ENCODE results near the gene IRX2.

Gene IRX2

DNA sequence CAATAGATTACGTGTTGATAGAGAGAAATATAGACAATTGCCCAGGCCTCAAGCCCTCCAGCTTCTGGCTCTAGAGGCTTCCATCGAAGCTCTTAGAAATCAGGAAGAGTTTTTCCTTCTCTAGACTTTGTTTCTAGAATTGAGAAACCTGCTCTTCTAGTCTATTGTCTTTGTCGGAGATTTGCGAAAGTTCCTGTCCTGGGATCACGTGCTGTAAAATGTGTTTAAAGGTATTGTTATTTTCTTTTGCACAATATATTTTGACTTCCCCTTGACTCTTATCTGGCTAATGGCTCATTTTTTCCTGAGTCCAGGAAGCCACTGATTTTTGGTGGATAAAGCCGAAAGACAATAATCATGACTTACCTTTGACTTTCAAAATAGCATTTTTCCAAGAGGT, 32.1 kb downstream of the IRX2 start:
- no peaks in the 10 kb centered on the region for H3K4me1 Mint-ChIP-seq (ENCODE audit: low read depth)
- H3K4me3 Mint-ChIP-seq: no peak overlapping the region
- H3K9me3 Mint-ChIP-seq: no peaks in the 10 kb centered on the region
- H3K27ac Mint-ChIP-seq: no peak overlapping the region
- H3K36me3 Mint-ChIP-seq (ENCODE audit: low read depth): no peaks in the 10 kb centered on the region
- no peaks in the 10 kb centered on the region for H3K27me3 Mint-ChIP-seq

DNA sequence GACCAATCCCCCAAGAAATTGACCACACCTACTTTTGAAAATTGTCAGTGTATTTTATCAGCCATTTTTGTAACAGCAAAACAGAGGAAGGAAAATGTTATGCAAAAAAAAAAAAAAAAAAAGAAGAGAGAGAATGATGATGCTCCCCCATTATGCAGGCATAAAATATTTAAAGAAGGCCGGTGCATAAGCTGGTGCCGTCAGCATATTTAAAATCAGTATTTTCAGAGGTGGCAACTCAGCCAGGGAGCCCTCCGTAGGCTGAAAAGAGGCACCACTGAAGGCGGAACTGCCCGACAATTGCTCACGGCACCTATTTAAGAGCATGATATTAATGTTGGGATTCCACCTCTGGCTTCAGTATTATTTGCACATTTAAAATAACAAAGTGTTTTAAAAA, 33.4 kb downstream of the IRX2 start:
- Mint-ChIP-seq H3K4me1 (ENCODE audit: low read depth) (no peaks in the 10 kb centered on the region), H3K27me3 (no peaks in the 10 kb centered on the region), H3K9me3 (no peaks in the 10 kb centered on the region), H3K36me3 (ENCODE audit: low read depth) (no peaks in the 10 kb centered on the region), H3K4me3 (no peak overlapping the region), H3K27ac (no peak overlapping the region)

DNA sequence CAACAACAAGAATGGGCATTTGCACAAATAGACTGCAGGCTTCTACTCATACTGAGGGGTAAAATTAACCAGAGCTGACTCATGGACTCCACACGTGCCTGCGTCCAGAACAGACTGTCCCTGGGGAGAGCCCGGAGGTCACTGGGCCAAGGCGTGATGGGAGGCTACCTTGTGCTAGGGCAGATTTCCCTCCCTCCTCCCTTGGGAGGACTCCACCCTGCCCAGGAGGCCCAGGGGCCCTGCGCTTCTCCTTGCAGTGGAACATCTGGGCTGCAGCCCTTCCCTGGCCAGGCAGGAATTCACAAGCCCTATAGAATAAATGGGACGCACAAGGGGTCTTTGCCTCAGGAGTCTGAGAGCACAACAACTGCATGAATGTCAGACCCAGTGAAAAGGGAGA, 35.6 kb downstream of the IRX2 start:
- no peaks in the 10 kb centered on the region for H3K27me3 Mint-ChIP-seq
- H3K4me1 Mint-ChIP-seq (ENCODE audit: low read depth): no peaks in the 10 kb centered on the region
- no peaks in the 10 kb centered on the region for H3K36me3 Mint-ChIP-seq (ENCODE audit: low read depth)
- H3K9me3 Mint-ChIP-seq: no peaks in the 10 kb centered on the region
- no peak overlapping the region for H3K27ac Mint-ChIP-seq
- H3K4me3 Mint-ChIP-seq: no peak overlapping the region

DNA sequence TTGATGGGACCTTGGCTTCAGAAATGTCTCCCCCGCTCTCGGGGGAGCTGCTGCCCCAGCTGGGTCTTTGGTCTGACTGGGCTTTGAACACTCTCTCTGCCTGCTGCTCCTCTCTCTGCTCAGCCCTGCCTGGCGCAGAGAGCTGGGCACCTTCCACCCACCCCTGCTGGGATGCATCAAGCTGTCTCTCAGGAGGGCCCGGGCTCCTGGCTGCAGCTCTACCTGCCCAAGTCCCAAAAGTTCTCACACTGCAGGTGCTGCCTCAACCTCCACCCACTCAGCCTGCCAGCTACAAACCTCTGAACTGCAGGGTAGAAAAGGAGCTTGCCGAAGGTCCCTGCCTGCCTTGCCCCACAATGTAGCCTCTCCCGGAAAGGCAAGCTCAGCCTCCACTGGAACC, 36.7 kb downstream of the IRX2 start:
- H3K4me3 Mint-ChIP-seq: no peak overlapping the region
- no peaks in the 10 kb centered on the region for H3K4me1 Mint-ChIP-seq (ENCODE audit: low read depth)
- no peaks in the 10 kb centered on the region for H3K36me3 Mint-ChIP-seq (ENCODE audit: low read depth)
- no peaks in the 10 kb centered on the region for H3K27me3 Mint-ChIP-seq
- no peaks in the 10 kb centered on the region for H3K9me3 Mint-ChIP-seq
- H3K27ac Mint-ChIP-seq: no peak overlapping the region

DNA sequence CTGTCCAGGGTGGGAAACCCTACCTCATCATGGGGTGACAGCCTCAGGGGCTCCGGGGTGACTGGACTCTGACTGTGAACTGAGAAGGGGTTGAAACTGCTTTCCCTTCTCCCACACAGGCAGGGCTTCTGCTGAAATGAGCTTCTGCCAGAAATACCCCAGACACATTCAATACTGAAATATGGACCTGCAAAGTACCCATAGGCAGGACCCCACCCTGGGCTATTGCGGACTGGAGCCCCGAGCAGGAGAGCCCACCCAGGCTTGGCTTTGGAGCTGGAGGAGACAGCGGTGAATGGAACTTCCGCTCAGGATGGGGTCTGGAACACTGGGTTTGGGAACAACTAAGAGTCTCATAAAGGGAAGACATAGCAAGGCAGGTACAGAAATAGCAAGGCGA, 37.5 kb downstream of the IRX2 start:
- Mint-ChIP-seq H3K4me3 (no peak overlapping the region), H3K4me1 (ENCODE audit: low read depth) (no peaks in the 10 kb centered on the region), H3K36me3 (ENCODE audit: low read depth) (no peaks in the 10 kb centered on the region), H3K27me3 (no peaks in the 10 kb centered on the region), H3K9me3 (no peaks in the 10 kb centered on the region), H3K27ac (no peak overlapping the region)

DNA sequence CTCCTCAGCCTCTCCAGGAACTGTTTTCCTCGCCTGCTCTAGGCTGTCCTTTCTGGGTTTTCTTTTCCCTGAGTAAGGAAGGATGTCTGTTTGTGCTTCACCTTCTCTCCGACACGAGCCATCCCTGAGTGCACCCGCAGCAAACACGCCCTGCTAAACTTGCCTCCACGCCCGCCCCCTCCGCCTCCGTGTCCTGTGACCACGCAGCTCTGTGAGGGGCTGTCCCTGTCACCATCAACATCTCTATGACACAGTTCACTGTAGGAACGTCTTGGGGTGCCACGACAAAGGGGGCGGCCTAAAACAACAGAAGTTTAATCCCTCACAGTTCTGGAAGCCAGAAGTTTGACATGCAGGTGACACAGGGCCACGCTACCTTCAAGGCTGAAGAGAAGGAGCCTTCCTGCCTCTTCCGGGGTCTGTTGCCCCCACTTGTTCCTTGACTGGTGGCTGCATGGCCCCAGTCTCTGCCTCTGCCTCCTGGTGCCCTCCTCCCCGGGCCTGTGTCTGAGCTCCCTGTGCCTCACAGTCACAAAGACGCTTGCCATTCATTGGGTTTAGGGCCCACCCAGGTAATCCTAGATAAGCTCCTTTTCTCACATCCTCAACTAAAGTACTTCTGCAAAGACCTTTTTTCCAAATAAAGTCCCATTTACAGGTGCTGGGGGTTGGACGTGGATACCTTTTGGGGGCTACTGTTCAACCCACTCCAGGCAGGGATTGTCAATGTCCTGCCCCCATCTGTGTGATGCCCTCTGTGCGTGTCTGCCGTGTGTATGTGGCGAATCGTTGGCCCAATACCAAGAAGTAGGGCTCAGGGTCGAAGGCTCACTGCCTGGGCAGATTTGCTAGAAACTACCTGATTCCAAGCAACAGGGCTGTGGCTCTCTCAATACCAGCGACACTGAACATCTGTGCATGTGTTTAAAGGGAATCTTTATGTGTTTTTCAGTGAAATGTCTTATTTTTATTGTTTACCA, 39.7 kb downstream of the IRX2 start:
- no peaks in the 10 kb centered on the region for H3K4me1 Mint-ChIP-seq (ENCODE audit: low read depth)

DNA sequence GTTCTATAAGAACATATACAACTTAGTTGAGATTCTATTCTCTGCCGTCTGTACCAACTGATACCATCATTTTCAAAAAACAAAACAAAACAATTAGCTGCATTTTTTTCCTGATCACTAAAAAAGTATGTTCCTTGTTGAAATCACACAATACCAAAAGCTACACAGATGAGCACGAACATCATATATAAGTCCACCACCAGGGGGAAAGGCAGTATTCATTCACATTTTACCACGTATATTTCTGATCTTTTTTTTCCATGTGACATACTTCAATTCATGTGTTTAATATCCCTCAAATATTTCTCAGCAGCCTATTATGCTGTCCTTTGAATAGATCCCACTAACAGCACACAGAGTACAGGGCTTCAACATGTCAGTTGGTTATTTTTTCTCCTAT, 40.6 kb downstream of the IRX2 start:
- Mint-ChIP-seq H3K27me3 (no peaks in the 10 kb centered on the region), H3K4me1 (ENCODE audit: low read depth) (no peaks in the 10 kb centered on the region), H3K9me3 (no peaks in the 10 kb centered on the region), H3K27ac (no peak overlapping the region), H3K4me3 (no peak overlapping the region), H3K36me3 (ENCODE audit: low read depth) (no peaks in the 10 kb centered on the region)

More for the DNA sequence above, 39.7 kb downstream of the IRX2 start:
- Mint-ChIP-seq H3K27me3 (no peaks in the 10 kb centered on the region), H3K9me3 (no peaks in the 10 kb centered on the region), H3K27ac (no peak overlapping the region), H3K4me3 (no peak overlapping the region), H3K36me3 (ENCODE audit: low read depth) (no peaks in the 10 kb centered on the region)

DNA sequence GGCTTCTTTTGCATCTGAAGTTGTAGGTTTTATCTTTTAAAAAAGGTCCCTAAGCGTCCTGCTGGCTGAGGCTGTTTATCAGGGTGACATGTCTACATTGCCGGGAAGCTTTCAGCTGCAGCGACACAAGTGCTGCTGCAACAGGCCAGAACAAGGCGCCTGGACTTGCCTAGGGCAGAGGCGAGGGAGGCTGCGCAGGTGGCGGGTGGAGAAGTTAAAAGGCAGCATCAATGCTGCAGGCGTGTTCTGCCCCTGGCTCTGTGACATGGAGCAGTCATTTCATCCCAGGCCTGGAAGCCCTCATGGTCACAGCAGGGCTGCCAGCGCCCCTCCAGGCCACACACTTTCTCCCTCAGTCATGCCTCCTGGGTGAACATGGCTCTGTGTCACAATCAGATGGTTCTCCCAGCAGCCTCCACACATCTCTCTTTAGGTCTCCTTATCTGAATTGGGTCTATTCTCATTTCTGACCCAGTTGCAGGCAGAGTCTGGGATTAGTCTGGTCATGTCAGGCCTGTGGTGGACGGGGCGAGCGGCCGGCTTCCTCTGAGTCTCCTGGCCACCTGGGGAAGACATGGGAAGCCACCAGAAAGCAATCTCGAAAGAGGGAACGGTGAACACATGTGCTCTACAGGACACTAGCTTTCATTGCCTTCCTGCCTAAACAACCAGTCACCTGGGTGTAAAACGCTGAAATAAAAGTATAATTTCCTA, 41.3 kb downstream of the IRX2 start:
- H3K4me1 Mint-ChIP-seq (ENCODE audit: low read depth): no peaks in the 10 kb centered on the region

DNA sequence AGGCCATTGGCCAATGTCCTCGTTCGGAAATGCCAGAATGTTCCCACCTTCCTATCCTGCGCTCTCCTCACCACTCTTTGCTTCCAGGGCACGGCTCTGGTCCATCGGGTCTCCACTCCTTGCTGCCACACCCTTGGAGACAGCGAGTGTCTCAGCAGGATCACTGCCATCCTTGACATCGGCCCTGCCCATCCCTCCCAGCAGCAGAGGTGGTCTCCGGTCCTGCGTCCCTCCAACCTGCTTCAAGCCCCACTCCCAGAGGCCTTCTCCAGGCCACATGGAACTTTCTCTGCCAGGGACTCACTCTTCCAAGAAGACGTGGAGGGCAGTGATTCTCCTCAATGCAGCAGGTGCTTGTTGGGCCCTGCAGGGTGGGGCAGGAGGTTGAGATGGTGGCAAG, 42.7 kb downstream of the IRX2 start:
- Mint-ChIP-seq H3K27ac (no peak overlapping the region), H3K4me3 (no peak overlapping the region), H3K36me3 (ENCODE audit: low read depth) (no peaks in the 10 kb centered on the region), H3K9me3 (no peaks in the 10 kb centered on the region), H3K27me3 (no peaks in the 10 kb centered on the region), H3K4me1 (ENCODE audit: low read depth) (no peaks in the 10 kb centered on the region)

More for the DNA sequence above, 41.3 kb downstream of the IRX2 start:
- H3K27ac Mint-ChIP-seq: no peak overlapping the region
- H3K36me3 Mint-ChIP-seq (ENCODE audit: low read depth): no peaks in the 10 kb centered on the region
- H3K27me3 Mint-ChIP-seq: no peaks in the 10 kb centered on the region
- H3K9me3 Mint-ChIP-seq: no peaks in the 10 kb centered on the region
- no peak overlapping the region for H3K4me3 Mint-ChIP-seq

DNA sequence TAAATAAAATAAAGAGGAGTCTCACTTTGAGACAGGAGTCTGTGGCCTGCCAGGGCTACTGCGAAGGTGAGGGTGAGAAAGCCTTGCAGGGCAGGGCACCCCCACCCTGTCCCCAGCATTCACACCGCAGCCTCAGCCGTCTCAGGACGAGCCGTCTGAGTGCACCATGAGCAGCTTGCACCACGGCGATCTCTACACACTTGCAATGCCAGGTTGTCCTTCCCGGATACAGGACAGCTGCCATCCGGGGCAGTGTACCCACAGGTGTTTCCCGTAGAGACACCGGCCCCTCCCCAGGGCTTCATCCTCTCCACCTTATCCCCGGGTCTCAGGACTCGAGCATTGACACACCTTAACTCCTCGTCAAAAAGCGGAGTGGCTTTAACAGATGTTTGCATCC, 43.3 kb downstream of the IRX2 start:
- Mint-ChIP-seq H3K27ac (no peak overlapping the region), H3K4me1 (ENCODE audit: low read depth) (no peaks in the 10 kb centered on the region), H3K9me3 (no peaks in the 10 kb centered on the region)

DNA sequence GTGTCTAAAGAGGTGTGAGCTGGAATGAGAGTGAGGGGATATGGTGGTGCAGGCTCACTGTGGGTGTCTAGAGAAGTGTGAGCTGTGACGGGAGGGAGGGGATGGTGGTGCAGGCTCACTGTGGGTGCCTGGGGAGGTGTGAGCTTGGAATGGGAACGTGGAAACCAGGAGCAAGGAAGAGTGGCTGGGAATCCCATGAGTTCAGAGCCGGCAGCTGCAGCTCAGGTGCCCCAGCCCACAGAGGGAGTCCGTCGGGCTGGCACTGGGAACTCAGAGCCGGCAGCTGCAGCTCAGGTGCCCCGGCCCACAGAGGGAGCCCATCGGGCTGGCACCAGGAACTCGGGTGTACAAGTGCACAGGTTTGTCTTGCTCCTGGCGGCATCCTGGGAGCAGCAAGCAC, 45.6 kb downstream of the IRX2 start:
- Mint-ChIP-seq H3K4me3 (no peak overlapping the region), H3K36me3 (ENCODE audit: low read depth) (no peaks in the 10 kb centered on the region), H3K27ac (no peak overlapping the region), H3K4me1 (ENCODE audit: low read depth) (no peaks in the 10 kb centered on the region), H3K9me3 (no peaks in the 10 kb centered on the region), H3K27me3 (no peaks in the 10 kb centered on the region)

More for the DNA sequence above, 43.3 kb downstream of the IRX2 start:
- Mint-ChIP-seq H3K27me3 (no peaks in the 10 kb centered on the region), H3K36me3 (ENCODE audit: low read depth) (no peaks in the 10 kb centered on the region), H3K4me3 (no peak overlapping the region)

DNA sequence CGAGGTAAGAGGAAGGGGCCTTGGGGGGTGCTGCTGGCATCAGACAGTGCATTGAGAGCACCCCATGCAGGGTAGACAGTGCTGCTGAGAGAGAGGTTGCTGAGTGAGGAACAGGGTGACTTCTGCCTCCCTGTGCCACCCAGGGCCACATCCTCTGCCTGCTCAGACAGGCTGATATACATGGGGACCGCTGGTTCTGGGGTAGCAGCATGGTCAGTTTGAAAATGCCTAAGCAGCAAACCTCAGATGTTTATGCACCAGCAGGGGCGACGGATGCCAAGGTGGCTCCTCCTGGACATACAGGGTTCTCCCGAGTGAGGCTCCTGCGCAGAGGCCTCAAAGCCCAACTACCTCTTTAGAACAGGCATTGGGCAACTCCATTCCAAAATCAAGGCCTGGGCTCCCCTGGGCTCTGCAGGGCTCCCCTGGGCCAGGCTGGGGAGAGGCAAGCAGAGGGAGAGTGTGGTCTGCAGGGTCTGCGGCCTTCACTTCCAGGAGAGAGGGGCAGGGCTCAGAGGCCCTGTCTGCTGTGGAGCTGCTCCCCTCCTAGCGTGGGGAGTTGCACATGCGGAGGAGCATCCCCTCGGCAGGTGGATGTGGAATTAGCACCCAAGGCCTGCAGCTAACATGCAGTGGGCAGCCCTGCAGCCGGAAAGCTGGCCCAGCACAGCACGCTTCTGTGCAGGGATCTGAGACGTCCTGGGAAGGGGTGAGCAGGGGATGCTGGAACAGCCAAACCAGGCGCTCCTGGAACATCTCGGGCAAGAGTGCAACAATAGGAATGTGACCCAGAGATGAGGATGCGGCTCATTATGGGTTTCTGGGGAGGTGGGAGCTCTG, 46.5 kb downstream of the IRX2 start:
- Mint-ChIP-seq H3K27me3 (no peaks in the 10 kb centered on the region), H3K9me3 (no peaks in the 10 kb centered on the region), H3K27ac (no peak overlapping the region), H3K4me3 (no peak overlapping the region), H3K36me3 (ENCODE audit: low read depth) (no peaks in the 10 kb centered on the region), H3K4me1 (ENCODE audit: low read depth) (no peaks in the 10 kb centered on the region)

DNA sequence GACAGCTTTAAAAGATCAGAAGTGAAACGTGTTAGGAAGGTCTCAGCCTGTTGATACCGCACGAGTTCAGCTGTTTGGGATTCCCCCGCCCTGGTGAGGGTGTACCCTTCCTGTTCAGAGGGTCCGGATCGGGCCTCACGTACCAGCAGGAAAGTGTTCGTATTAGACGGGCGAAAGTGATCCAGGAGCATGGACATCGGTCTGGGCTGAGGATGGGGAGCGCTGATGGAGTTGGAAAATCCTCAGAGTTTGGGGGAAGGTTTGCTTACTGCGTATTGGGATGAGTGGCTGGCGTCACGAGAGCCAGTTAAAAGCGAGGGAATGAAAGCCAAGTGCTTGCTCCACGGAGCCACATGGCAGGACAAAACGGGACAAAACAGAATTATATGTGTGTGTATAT, 47.4 kb downstream of the IRX2 start:
- no peaks in the 10 kb centered on the region for H3K36me3 Mint-ChIP-seq (ENCODE audit: low read depth)
- H3K4me3 Mint-ChIP-seq: no peak overlapping the region
- no peaks in the 10 kb centered on the region for H3K27me3 Mint-ChIP-seq
- no peaks in the 10 kb centered on the region for H3K9me3 Mint-ChIP-seq
- no peaks in the 10 kb centered on the region for H3K4me1 Mint-ChIP-seq (ENCODE audit: low read depth)
- no peak overlapping the region for H3K27ac Mint-ChIP-seq

DNA sequence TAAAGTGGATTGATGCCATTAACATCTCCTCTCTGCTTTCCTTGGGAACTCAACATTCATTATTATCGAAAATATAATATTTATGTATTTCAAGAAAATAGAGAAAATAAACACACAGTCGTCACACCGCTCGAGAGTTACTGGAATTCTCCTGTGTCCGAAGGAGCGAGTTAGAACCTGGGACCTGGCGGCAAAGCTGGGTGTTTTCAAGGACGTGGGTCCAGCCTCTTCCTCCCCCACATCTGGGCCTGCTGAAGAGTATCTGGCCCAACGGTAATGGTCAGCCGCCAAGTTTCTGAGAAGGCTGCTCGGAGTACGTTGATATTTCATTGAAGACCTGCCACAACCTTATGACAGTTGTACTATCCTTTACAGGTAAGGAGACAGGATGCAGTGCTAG, 47.9 kb downstream of the IRX2 start:
- H3K4me3 Mint-ChIP-seq: no peak overlapping the region
- H3K36me3 Mint-ChIP-seq (ENCODE audit: low read depth): no peaks in the 10 kb centered on the region
- no peaks in the 10 kb centered on the region for H3K4me1 Mint-ChIP-seq (ENCODE audit: low read depth)
- H3K27me3 Mint-ChIP-seq: no peaks in the 10 kb centered on the region
- no peaks in the 10 kb centered on the region for H3K9me3 Mint-ChIP-seq
- no peak overlapping the region for H3K27ac Mint-ChIP-seq

DNA sequence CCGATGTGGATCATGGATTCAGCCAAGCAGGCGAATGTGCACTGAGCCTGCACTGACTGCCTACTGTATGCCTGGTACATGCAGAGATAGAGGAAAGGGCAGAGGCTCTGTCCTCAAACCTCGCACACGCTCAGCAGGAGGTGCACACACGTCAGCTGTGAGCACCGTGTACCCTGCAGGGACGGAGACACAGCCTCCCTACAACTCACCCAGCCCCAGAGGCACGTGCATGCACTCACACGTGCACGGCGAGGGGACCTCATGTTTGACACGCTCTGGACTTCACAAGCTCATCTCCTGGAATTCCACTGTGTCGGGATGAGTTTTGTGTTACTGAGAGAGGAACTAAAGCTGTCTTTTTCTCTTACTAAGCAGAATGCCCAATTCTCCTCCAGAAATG, 48.4 kb downstream of the IRX2 start:
- no peak overlapping the region for H3K27ac Mint-ChIP-seq
- H3K9me3 Mint-ChIP-seq: no peaks in the 10 kb centered on the region
- no peak overlapping the region for H3K4me3 Mint-ChIP-seq
- H3K4me1 Mint-ChIP-seq (ENCODE audit: low read depth): no peaks in the 10 kb centered on the region
- no peaks in the 10 kb centered on the region for H3K36me3 Mint-ChIP-seq (ENCODE audit: low read depth)
- H3K27me3 Mint-ChIP-seq: no peaks in the 10 kb centered on the region

Measured in stimulated activated naive CD8-positive, alpha-beta T cell treated with anti-CD3 and anti-CD28 coated beads, Interleukin-15, Interleukin-2, amounts not matched to agents 100 ng/mL and 50 ng/mL, for 24 hours (primary cell).